Measurements from ENCODE around the gene FAM131A.

DNA sequence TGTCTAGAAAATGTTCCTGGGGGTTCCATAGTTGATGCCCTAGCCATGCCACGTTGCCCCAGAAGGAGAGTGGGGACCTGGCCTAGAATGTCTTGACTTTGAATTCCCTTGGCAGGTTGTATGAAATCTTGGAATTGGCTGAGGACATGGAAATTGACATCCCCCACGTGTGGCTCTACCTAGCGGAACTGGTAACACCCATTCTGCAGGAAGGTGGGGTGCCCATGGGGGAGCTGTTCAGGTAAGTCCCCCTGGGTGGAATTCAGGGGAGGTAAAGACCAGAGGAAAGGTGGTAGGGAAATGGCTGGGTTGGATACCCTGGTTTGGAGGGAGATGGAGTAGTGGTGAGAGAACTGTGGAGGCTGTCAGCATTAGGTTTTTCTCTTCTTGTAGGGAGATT lies 8.9 kb upstream of the FAM131A start:
- TF ChIP-seq TCF4 (CRISPR knock-in tag; IDR thresholded peaks at IDR 0.05; ENCODE audit: borderline replicate concordance) (no peak), ZNF565 (CRISPR knock-in tag; conservative IDR thresholded peaks at IDR 0.05; ENCODE audit: low read depth) (no peak), ISL1 (CRISPR knock-in tag; IDR thresholded peaks at IDR 0.05) (no peak)
- TF ChIP-seq, protein P1, sequence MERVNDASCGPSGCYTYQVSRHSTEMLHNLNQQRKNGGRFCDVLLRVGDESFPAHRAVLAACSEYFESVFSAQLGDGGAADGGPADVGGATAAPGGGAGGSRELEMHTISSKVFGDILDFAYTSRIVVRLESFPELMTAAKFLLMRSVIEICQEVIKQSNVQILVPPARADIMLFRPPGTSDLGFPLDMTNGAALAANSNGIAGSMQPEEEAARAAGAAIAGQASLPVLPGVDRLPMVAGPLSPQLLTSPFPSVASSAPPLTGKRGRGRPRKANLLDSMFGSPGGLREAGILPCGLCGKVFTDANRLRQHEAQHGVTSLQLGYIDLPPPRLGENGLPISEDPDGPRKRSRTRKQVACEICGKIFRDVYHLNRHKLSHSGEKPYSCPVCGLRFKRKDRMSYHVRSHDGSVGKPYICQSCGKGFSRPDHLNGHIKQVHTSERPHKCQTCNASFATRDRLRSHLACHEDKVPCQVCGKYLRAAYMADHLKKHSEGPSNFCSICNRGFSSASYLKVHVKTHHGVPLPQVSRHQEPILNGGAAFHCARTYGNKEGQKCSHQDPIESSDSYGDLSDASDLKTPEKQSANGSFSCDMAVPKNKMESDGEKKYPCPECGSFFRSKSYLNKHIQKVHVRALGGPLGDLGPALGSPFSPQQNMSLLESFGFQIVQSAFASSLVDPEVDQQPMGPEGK (CRISPR knock-in tag; IDR thresholded peaks at IDR 0.05; ENCODE audit: borderline replicate concordance), result no peak

Data from SK-N-SH treated with all-trans-retinoic acid at 6 μM for 48 hours (cell line).